NCI-H2227 (cell line): ENCODE results near the gene ZBTB14.
A peak's percentile ranks its signal among the peaks of the same experiment; 100 is the strongest.

Source experiments
- DNase-seq: peaks from one replicate; lab custom pipeline; 2025; ENCODE audit not compliant: unreplicated experiment; lab: John Stamatoyannopoulos, UW

ZBTB14 gene, protein sequence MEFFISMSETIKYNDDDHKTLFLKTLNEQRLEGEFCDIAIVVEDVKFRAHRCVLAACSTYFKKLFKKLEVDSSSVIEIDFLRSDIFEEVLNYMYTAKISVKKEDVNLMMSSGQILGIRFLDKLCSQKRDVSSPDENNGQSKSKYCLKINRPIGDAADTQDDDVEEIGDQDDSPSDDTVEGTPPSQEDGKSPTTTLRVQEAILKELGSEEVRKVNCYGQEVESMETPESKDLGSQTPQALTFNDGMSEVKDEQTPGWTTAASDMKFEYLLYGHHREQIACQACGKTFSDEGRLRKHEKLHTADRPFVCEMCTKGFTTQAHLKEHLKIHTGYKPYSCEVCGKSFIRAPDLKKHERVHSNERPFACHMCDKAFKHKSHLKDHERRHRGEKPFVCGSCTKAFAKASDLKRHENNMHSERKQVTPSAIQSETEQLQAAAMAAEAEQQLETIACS

DNA sequence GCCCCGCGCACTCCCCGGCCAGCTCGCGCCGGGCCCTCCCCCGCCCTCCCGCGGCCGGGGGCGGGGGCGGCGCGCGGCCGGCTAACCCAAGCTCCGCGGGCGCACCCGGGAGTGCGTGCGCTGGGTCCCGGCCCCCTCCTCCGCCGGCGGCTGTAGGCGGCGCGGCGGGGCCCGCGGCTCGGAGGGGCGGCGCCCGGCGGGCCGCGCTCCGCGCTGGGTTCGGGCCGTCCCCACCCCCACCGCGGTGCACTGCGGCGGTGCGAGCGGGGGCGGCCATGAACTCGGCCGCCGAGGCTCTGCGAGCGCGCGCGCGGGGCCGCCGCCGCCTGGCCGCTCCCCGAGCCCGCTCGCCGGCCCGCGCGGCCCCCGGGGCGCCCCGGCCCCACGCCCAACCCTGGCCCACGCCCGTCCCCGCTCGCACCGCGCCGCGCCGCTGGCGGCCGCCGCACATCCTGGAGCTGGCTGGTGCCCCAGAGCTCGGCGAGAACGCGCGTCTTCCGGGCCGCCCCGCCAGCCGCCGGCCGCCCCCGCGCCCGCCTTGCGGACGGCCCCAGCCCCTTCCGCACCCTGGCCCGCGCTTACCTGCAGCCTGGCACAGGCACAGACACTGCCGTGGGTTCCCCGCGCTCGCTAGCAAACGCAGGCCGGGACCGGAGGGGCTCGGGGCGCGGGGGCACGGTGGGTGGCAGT is at the start of gene ZBTB14:
ZBTB14 (minus strand) TSS at position 496 of the 690 bp plus-strand sequence. CDS start 2,480 bp downstream, outside the sequence.
- DNase-seq: peak; percentile 88

DNA sequence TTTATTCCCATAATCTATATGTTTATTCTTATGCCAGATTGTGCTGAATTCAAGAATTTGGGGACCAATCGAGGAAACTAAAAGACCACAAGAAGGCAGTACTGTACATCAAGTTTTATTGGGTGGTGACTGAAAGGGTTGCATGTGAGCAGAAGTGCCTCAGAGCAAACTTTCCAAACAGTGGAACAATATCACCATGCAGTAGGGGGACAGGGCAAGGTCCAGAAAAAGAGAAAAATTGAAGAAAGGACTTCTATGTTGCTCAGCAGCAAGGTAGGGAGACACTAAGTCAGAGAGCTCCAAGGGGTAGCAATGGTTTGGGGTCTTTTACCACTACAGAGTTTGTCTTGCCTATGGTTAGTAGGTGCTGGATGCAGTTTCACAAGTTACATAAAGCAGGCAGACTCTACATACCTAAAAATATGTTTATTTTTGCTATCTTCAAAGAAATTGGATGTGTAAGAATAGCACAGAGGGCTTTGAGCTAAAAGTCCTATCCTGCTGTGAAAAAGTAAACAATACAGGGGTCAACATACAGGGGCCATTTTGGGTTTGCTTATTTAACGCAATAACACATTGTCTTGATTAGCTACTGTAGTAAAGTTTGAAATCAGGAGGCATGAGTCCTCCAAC is 43.8 kb upstream of the ZBTB14 start:
- no peak for DNase-seq

DNA sequence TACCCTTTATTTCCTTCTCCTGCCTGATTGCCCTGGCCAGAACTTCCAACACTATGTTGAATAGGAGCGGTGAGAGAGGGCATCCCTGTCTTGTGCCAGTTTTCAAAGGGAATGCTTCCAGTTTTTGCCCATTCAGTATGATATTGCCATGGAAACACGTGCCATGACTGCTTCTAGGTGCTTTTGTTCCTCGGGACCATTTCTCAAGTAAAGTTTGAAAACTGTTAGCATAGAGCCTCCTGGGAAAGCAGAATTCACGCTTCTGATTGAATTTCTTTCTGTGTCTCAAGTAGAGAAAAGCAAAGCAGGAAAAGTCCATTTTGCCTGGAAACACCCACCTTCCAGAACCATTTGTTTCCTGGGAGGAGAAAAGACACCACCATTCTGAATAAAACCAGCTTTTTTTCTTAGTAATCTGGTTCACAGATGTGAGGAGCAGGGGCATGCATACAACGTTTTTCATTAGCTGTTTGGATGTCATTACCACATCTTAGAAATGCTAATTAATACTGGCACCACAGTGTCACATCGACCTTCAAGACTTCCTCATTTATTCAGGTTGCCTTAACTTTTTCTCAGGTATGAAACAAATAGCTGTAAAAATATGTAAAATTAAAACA is 39.0 kb upstream of the ZBTB14 start:
- DNase-seq: no peak

DNA sequence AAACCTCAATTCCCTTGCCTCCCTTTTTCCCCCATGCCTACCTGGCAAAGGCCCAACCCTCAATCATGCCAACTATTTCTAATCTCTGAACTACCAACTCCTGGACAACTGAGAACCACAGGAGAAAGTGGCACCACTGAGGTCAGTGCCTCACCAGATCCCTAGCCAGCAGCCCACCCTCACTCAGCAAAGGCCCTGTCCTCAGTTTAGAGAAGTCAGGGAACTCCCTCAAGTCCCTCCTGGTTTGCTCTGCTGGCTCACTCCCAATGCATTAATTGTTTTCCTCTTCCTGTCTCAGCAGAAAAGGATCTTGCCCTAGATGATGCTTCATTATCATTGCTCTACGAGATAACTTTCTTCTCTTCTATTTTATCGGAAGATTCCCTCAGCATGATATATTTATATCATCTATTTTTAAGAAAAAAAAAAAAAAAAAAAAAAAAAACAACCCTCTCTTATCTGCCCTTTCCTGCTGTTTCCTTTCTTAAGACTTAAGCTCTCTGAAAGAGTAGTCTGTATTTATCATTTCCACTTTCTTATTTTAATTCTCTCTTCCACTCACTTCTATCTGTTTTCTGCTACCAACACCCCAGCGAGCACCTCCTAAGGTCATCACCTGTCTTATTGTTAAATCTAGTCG is 22.7 kb upstream of the ZBTB14 start:
- DNase-seq: no peak

- DNase-seq: no peak
These were observed 21.7 kb upstream of the ZBTB14 start for GRCh38 chr18:5317186-5317585.

DNA sequence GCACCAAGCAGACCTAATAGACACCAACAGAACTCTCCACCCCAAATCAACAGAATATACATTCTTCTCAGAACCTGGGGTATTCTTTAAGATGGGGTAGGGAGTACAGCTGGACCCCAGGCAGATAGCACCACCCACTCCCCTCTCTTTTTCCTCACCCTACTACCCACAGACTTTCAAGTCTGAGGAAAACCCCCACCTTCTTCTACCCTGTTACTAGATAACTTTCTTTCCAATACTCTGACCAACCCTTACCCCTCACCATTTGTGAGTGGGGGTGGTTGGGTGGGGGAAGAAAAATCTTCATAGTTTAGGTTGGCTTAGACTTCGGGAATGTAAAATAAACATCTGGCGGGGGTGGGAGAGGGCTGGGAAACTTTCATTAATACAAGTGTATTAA is 20.3 kb upstream of the ZBTB14 start:
- no peak for DNase-seq

- no peak for DNase-seq
These were observed 15.9 kb upstream of the ZBTB14 start for GRCh38 chr18:5311301-5311989.

DNA sequence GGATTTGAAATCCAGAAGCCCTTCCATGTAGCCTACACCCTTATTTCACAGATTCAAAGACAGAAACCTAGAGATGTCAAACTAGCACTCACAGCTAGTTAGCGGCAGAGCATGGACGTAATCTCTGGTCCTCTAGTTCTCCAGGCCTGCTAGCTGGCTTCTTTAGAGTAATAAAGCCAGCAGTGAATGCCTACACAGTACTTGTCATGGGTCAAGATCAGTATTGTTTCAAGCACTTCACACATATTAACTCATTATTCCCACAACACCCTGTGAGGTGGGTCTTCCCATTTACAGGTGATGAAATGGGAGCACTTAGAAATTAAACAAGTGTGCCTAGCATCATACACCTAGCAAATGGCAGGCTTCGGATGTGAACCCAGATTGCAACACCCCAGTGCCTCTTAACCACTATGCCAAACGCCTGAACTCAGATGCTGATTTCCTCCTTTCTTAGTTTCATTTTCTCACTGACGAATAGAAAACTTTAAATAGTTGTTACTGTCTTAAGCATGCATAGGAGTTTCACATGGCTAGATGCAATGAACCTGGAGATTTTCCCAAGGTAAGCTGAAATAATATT is 14.5 kb upstream of the ZBTB14 start:
- no peak for DNase-seq

DNA sequence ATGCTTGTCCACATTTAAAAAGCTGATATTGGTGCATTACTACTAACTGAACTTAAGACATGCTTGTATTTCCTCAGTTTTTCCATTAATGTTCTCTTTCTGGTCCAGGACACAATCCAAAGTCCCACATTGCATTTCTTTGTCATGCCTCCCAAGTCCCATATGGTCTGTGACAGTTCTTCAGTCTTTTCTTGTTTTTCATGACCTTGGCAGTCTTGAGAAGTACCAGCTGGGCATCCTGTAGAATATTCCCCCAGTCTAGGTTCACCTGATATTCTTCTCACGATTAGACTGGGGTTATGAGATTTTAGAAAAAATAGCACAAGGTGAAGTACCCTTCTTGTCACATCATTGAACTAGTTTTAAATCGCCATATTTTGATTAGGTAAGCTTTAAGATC is 10.3 kb upstream of the ZBTB14 start:
- no peak for DNase-seq

GRCh38 chr18:5304232-5304631 is 8.7 kb upstream of the ZBTB14 start:
- DNase-seq: no peak

DNA sequence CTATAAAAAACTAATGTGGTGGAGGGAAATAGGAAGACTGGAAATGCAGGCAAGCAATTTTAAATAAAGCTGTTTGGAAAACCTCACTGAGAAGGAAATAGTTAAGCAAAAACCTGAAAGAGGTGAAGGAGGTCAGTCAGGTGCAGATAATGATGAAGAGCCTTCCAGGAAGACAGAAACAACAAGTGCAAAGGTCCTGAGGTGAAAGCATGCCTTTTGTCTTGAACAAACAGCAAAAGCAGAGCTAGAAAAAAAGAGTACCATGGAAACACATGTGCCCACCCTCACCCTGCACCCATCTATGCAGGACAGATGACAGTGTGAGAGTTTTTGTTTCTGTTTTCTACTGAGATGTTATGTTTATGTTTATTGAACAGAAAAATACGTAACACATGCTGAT is 8.1 kb upstream of the ZBTB14 start:
- DNase-seq: no peak

DNA sequence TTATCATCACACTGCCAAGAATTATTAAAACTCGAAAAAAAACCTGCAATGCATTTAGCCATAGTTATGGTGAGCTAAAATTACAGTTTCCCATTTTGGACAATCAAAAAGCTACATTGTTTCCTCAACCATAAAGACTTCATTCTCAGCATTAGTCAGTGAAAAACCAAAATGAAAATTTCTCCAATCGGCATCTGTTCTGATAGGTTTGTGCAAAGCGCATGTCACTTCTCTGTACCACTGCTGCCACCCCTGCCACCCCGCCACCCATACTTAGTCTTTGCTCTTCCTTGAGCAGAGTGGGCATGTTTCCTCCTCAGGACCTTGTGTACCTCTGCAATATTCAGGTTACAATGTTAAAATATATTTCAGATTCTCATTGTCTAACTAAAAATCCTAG is 7.1 kb upstream of the ZBTB14 start:
- DNase-seq: no peak

GRCh38 chr18:5300476-5301010 is 5.0 kb upstream of the ZBTB14 start:
- DNase-seq: no peak

GRCh38 chr18:5298156-5298852 is 2.8 kb upstream of the ZBTB14 start:
- no peak for DNase-seq

DNA sequence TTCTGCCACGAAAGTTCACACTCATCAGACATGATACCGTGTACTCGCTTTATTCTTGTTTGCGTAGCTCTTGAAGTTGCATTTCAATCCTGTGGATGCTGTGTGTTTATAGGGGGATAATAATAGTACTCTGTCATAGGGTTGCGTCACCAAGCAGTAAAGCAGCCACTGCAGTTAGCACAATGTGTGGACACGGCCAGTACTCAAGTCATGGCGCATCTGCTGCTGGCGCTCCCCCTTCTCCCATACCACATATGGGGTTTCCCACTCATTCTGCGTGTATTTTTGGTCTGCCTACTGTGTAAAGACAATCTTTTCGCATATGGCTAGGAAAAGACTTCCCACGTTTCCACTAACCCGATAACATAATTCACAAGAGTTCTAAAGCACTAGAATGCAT is 2.1 kb upstream of the ZBTB14 start:
- no peak for DNase-seq

- DNase-seq: peak; percentile 94
These were observed 1.3 kb upstream of the ZBTB14 start for GRCh38 chr18:5296706-5297320.

DNA sequence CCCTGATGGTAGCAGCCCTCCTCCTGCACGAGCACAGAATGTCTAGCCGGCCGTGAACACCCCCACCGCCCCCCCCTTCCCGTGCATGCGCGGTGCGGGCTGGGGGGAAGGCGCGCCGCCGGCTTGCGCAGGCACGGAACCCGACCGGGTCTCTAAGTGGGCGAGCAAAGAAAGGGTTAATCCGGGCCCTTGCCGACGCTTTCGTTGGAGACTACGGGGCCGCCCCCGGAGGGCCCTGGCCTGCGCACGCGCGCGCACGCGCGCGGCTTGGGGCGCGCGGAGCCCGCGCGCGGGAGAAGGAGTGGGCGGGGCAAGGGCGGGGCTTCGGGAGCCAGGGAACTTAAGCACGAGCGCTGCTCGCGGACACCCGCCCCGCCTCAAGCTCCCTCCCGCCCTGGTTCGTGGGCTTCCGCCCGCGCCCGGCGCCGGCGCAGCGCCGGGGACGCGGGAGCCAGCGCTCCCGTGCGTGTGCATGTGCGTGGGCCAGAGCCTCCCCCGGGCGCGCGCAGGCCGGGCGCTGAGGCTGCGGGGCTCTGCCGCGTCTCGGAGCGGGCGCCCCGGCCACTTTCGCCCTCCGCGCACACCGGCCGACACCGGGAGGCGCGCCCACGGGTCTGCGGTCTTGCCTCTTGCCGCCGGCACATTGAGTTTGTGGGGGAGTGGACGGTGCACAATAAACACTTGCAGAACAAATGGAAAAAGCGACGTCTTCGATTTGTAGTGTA is 617 bp upstream of the ZBTB14 start:
- DNase-seq: peak; percentile 96
